K562 (cell line): ENCODE measurements around the gene SPATA3. TPM values are rescaled to one million over a fixed set of nuclear protein-coding genes. Genes with fewer than 3 reads are reported as not detected.

ENCODE experiments used
- ATAC-seq: fragments of 200-7000 bp; cut with Tn5 transposase; 3 replicates; pipeline ENCODE4 v1.9.1; 2020; ENCODE audit warnings: moderate library complexity
- BruUV-seq: library from RNA; stranded (reverse); fragments of 400-500 nt; replicated peaks from 2 replicates; lab custom pipeline; 2021; lab: Mats Ljungman, UMichigan
- CTCF ChIA-PET: fragments of 300-600 bp; formaldehyde crosslinking; extraction: SDS; loops from one replicate; lab custom pipeline; 2021; ENCODE audit warnings: low intra/inter-chr PET ratio; lab: Yijun Ruan, JAX
- POLR2A ChIA-PET: fragments of 300-600, 350-650 bp; sonication (Branson Sonifier 250); formaldehyde crosslinking; extraction: SDS; loops from one replicate; lab custom pipeline; 2021; ENCODE audit warnings: antibody characterized with exemption, inconsistent platforms; lab: Yijun Ruan, JAX
- DNase-seq, 4 experiments: peaks; one replicate each; pipeline versions ENCODE4 v3.0.0 to v3.0.0-alpha.2; 2011 to 2018; ENCODE audit warnings: low spot score in 3 of 4, mixed read lengths in 3 of 4; ENCODE audit errors: extremely low read depth in 1 of 4
- FAIRE-seq: peaks from 2 replicates; lab custom pipeline; 2011; peaks lifted over from hg19 to GRCh38; lab: Jason Lieb, UNC
- H2AFZ ChIP-seq: 2 replicates; pipeline ENCODE4 v1.6.0; 2011; ENCODE audit warnings: low read depth, low read length, control low read depth, inconsistent platforms
- H3K27ac ChIP-seq: fragments of 200-600 bp; 3 replicates; pipeline ENCODE4 v1.8.0; 2011; ENCODE audit warnings: low read depth, mild to moderate bottlenecking, control low read depth, inconsistent platforms, low read length, moderate library complexity, mixed read lengths; ENCODE audit errors: extremely low read depth
- H3K27me3 ChIP-seq, 2 experiments: fragments of 300-600 bp in 1 of 2; 2 replicates in 1 of 2; 3 replicates in 1 of 2; pipeline versions ENCODE4 v1.6.0 to v1.8.0; 2011; ENCODE audit warnings: inconsistent platforms in 2 of 2, low read length in 2 of 2, mild to moderate bottlenecking in 1 of 2, mixed read lengths in 1 of 2, moderate library complexity in 1 of 2; ENCODE audit not compliant: control insufficient read depth in 2 of 2, insufficient read depth in 2 of 2
- H3K36me3 ChIP-seq: fragments of 300-600 bp; 3 replicates; pipeline ENCODE4 v1.8.0; 2011; ENCODE audit warnings: mild to moderate bottlenecking, low read length, inconsistent platforms; ENCODE audit not compliant: control insufficient read depth, insufficient read depth
- H3K4me1 ChIP-seq, 2 experiments: fragments of 200-600 bp in 1 of 2; replicated peaks in 1 of 2; 2 replicates in 1 of 2; 3 replicates in 1 of 2; pipeline versions ENCODE4 v1.5.1 to v1.8.0; 2011; ENCODE audit warnings: inconsistent platforms in 2 of 2, low read length in 2 of 2, mild to moderate bottlenecking in 1 of 2, mixed read lengths in 1 of 2, moderate library complexity in 1 of 2; ENCODE audit not compliant: control insufficient read depth in 2 of 2, insufficient read depth in 2 of 2
- H3K4me2 ChIP-seq: 2 replicates; pipeline ENCODE4 v1.6.1; 2011; ENCODE audit warnings: low read length, control low read depth, inconsistent platforms, mixed read lengths; ENCODE audit not compliant: insufficient read depth
- H3K4me3 ChIP-seq: fragments of 200-600 bp; sonication (generic), shearing (Covaris generic); 2 replicates; pipeline ENCODE4 v1.5.1; 2016; ENCODE audit warnings: control low read depth, inconsistent platforms
- H3K79me2 ChIP-seq: fragments of 200-600 bp; 3 replicates; pipeline ENCODE4 v1.8.0; 2011; ENCODE audit warnings: low read length, inconsistent platforms; ENCODE audit not compliant: control insufficient read depth, insufficient read depth
- H3K9ac ChIP-seq, 2 experiments: 2 replicates each; pipeline versions ENCODE4 v1.6.0 to v1.6.1; 2011; ENCODE audit warnings: low read depth in 2 of 2, low read length in 2 of 2, control low read depth in 1 of 2, inconsistent platforms in 1 of 2, mild to moderate bottlenecking in 1 of 2, mixed read lengths in 1 of 2; ENCODE audit not compliant: insufficient read depth in 1 of 2
- H3K9me1 ChIP-seq: one replicate; pipeline ENCODE4 v1.6.0; 2011; ENCODE audit warnings: inconsistent platforms, mild to moderate bottlenecking, low read length, moderate library complexity; ENCODE audit not compliant: control insufficient read depth, insufficient read depth
- H3K9me3 ChIP-seq: replicated peaks from 2 replicates; pipeline ENCODE4 v1.5.1; 2011; ENCODE audit warnings: low read depth, low read length, inconsistent platforms; ENCODE audit not compliant: control insufficient read depth, insufficient read depth
- H4K20me1 ChIP-seq: replicated peaks from 2 replicates; pipeline ENCODE4 v1.6.1; 2011; ENCODE audit warnings: low read length, inconsistent platforms, mixed read lengths; ENCODE audit not compliant: control insufficient read depth, insufficient read depth
- ATF2 ChIP-seq: sonication (generic); formaldehyde crosslinking; IDR thresholded peaks from 2 replicates; pipeline ENCODE4 v1.8.1; 2022; ENCODE audit warnings: missing genetic modification reagents
- CBX2 ChIP-seq: fragments of 200-600 bp; sonication (generic); IDR thresholded peaks from one replicate; pipeline ENCODE4 v1.6.1; 2012; ENCODE audit warnings: mild to moderate bottlenecking, low read length, inconsistent platforms; ENCODE audit not compliant: insufficient read depth, poor library complexity, severe bottlenecking
- CXXC5 ChIP-seq: fragments of 250-450 bp; sonication (Bioruptor Pico); IDR thresholded peaks from 2 replicates; pipeline ENCODE4 v1.8.0; 2022; ENCODE audit warnings: inconsistent platforms, mild to moderate bottlenecking, moderate library complexity
- GABPB2 ChIP-seq: fragments of 250-450 bp; sonication (Bioruptor Pico); conservative IDR thresholded peaks from 2 replicates; pipeline ENCODE4 v1.5.1; 2021; ENCODE audit warnings: mild to moderate bottlenecking
- IFI16 ChIP-seq: fragments of 250-450 bp; sonication (Bioruptor Pico); IDR thresholded peaks from 2 replicates; pipeline ENCODE4 v2.1.2; 2022; ENCODE audit warnings: mild to moderate bottlenecking, inconsistent platforms
- ILF3 ChIP-seq: fragments of 450-650 bp; IDR thresholded peaks from 2 replicates; pipeline ENCODE4 v1.6.1; 2018; ENCODE audit warnings: antibody characterized with exemption, mild to moderate bottlenecking, moderate library complexity, borderline replicate concordance
- IRF2 ChIP-seq: sonication (generic); formaldehyde crosslinking; IDR thresholded peaks from 2 replicates; pipeline ENCODE4 v1.8.1; 2022; ENCODE audit warnings: mild to moderate bottlenecking, missing genetic modification reagents
- KDM1A ChIP-seq, 2 experiments: fragments of 450-650 bp; IDR thresholded peaks; 2 replicates each; pipeline ENCODE4 v1.6.1; 2016; ENCODE audit warnings: mild to moderate bottlenecking in 2 of 2
- KLF13 ChIP-seq: fragments of 450-650 bp; IDR thresholded peaks from 2 replicates; pipeline ENCODE4 v1.6.1; 2016; ENCODE audit warnings: missing genetic modification characterization, low read depth, mild to moderate bottlenecking, missing compliant biosample characterization, moderate library complexity, borderline replicate concordance
- SAFB2 ChIP-seq: fragments of 200-400 bp; formaldehyde crosslinking; IDR thresholded peaks from 2 replicates; pipeline ENCODE4 v1.6.1; 2018; ENCODE audit warnings: borderline replicate concordance, low read length, low read depth, moderate library complexity; ENCODE audit not compliant: severe bottlenecking
- TCFL5 ChIP-seq: fragments of 250-450 bp; sonication (Bioruptor Pico); conservative IDR thresholded peaks from 2 replicates; pipeline ENCODE4 v1.6.1; 2021; ENCODE audit warnings: mild to moderate bottlenecking, moderate library complexity, matching md5 sums
- ZBTB12 ChIP-seq: fragments of 250-450 bp; sonication (Bioruptor Pico); IDR thresholded peaks from 2 replicates; pipeline ENCODE4 v1.4.0; 2020
- ZFP36 ChIP-seq: fragments of 150-350 bp; IDR thresholded peaks from 2 replicates; pipeline ENCODE4 v1.6.1; 2018; ENCODE audit warnings: low read length, low read depth; ENCODE audit not compliant: partially characterized antibody
- ZNF143 ChIP-seq: sonication (generic); formaldehyde crosslinking; IDR thresholded peaks from 2 replicates; pipeline ENCODE4 v1.9.0; 2022; ENCODE audit warnings: mild to moderate bottlenecking, missing genetic modification reagents
- ZNF217 ChIP-seq: sonication (generic); formaldehyde crosslinking; IDR thresholded peaks from 2 replicates; pipeline ENCODE4 v1.8.0; 2022; ENCODE audit warnings: mild to moderate bottlenecking, missing genetic modification reagents
- in situ Hi-C: fragments of 300-500 bp; cut with MboI; formaldehyde crosslinking; loops from 4 replicates; pipeline ENCODE4 v1.15.0; 2018; ENCODE audit warnings: inconsistent platforms, mixed read lengths
- intact Hi-C: fragments of 100-400 bp; cut with micrococcal nuclease; formaldehyde crosslinking; loops from 2 replicates; pipeline ENCODE4 v1.14.2; 2022
- polyA plus RNA-seq, 8 experiments: library from polyadenylated mRNA; depleted of rRNA in 4 of 8; stranded (reverse) in 5 of 8; unstranded in 3 of 8; fragments of >200 nt; fragmentation: Nextera tagmentation in 2 of 8; fragmentation: Illumina TruSeq in 1 of 8; extraction: Ambion mirVana in 2 of 8; extraction: Trizol in 1 of 8; gene quantifications; 2 replicates each; pipeline versions ENCODE4 v1.2.1 to v1.2.3, GENCODE V29; 2011 to 2014; ENCODE audit warnings: inconsistent platforms in 1 of 8, missing spikeins in 1 of 8
- total RNA-seq, 7 experiments: library from RNA; depleted of rRNA in 6 of 7; stranded (reverse); fragments of >200 nt in 6 of 7; fragmentation: Illumina TruSeq in 2 of 7; extraction: Trizol in 2 of 7; gene quantifications; 2 replicates each; pipeline versions ENCODE4 v1.2.1 to v1.2.3, GENCODE V29; 2011 to 2021; ENCODE audit warnings: low replicate concordance in 1 of 7

SPATA3 gene
- total and polyA plus RNA-seq, 9 of the 15 experiments (the other 6 are each of a cell fraction or from before 2014, with no cell fraction given) = not detected

GRCh38 chr2:230957756-230958391 lies 38.0 kb upstream of the SPATA3 start:
- no peaks in the 10 kb centered on the region for H4K20me1 ChIP-seq
- no peak overlapping the region for H3K9ac ChIP-seq
- ATAC-seq (no peak), FAIRE-seq (no peak), DNase-seq (no peak)
- BruUV-seq = no TSS peak
- no peak overlapping the region for H3K4me2 ChIP-seq
- no peaks in the 10 kb centered on the region for H3K79me2 ChIP-seq
- in situ Hi-C loops (no loop called here), intact Hi-C loops (no loop called here)
- H3K9me3 ChIP-seq = no peaks in the 10 kb centered on the region
- no peak overlapping the region for H3K4me3 ChIP-seq
- H3K4me1 ChIP-seq = peaks cover 0 to 4% of the 10 kb centered on the region in 2 experiments; a peak in 1 of 5 replicates
- ChIA-PET CTCF (no interaction called here), POLR2A (interaction anchor here (0.6 kb wide), 1 partner anchor 9 kb away, joined by 3 read pairs; no protein-coding TSS in a partner anchor)
- peaks cover 5 to 28% of the 10 kb centered on the region in 2 experiments; a peak in 4 of 5 replicates for H3K27me3 ChIP-seq
- TF ChIP-seq ATF2 (CRISPR knock-in tag) = no peak
- no peak for TF ChIP-seq IFI16 (CRISPR knock-in tag)
- no peak for TF ChIP-seq CBX2
- TF ChIP-seq CXXC5 (CRISPR knock-in tag) = no peak
- TF ChIP-seq IRF2 (CRISPR knock-in tag) = no peak
- TF ChIP-seq ZNF143 (CRISPR knock-in tag) = no peak
- no peak for TF ChIP-seq TCFL5 (CRISPR knock-in tag)
- no peak for TF ChIP-seq KDM1A (IDR thresholded peaks at IDR 0.05)
- TF ChIP-seq KLF13 (tag) = no peak
- TF ChIP-seq GABPB2 (CRISPR knock-in tag) = no peak
- TF ChIP-seq ZFP36 = no peak
- no peak for TF ChIP-seq ZBTB12
- no peak for TF ChIP-seq SAFB2
- TF ChIP-seq ZNF217 (CRISPR knock-in tag) = no peak
- TF ChIP-seq ILF3 = no peak
- H3K36me3 ChIP-seq = no peaks in the 10 kb centered on the region
- H3K9me1 ChIP-seq = no peaks in the 10 kb centered on the region
- H3K27ac ChIP-seq = no peak overlapping the region
- no peak overlapping the region for H2AFZ ChIP-seq
